Fibroblast of lung (primary cell): ENCODE data around the gene CEP128. TPM values are rescaled to one million over a fixed set of nuclear protein-coding genes. Genes with fewer than 3 reads are reported as not detected.
"Not testable (repeated sequence)": the region's sequence is repeated elsewhere in the genome, so short reads cannot be mapped to it uniquely, and the experiment has no call there.

ENCODE experiments used
- DNase-seq, 2 donors: peaks; one replicate each; pipeline versions ENCODE4 v3.0.0 to v3.0.0-alpha.2; 2010; ENCODE audit warnings: low read depth in 2 of 2
- H2AFZ ChIP-seq: 2 replicates; pipeline ENCODE4 v1.5.1; 2012; ENCODE audit warnings: low read length, control low read depth, inconsistent platforms
- H3K27ac ChIP-seq: 2 replicates; pipeline ENCODE4 v1.5.1; 2011; ENCODE audit warnings: low read length, control low read depth; ENCODE audit not compliant: insufficient read depth
- H3K27me3 ChIP-seq: 2 replicates; pipeline ENCODE4 v1.5.1; 2011; ENCODE audit warnings: mild to moderate bottlenecking, low read length; ENCODE audit not compliant: control insufficient read depth, insufficient read depth
- H3K36me3 ChIP-seq: 2 replicates; pipeline ENCODE4 v1.5.1; 2011; ENCODE audit warnings: low read length; ENCODE audit not compliant: control insufficient read depth, insufficient read depth
- H3K4me1 ChIP-seq: 2 replicates; pipeline ENCODE4 v1.5.1; 2011; ENCODE audit warnings: low read length; ENCODE audit not compliant: control insufficient read depth, insufficient read depth; ENCODE audit errors: extremely low read depth
- H3K4me2 ChIP-seq: 2 replicates; pipeline ENCODE4 v1.5.1; 2011; ENCODE audit warnings: low read length, control low read depth; ENCODE audit not compliant: insufficient read depth; ENCODE audit errors: extremely low read depth
- H3K4me3 ChIP-seq, 4 experiments: fragments of 200-600 bp in 1 of 4; sonication (generic) in 1 of 4; replicated peaks in 1 of 4; 2 replicates each; pipeline ENCODE4 v1.5.1; 2011 to 2016; ENCODE audit warnings: low read length in 4 of 4, low read depth in 3 of 4, mild to moderate bottlenecking in 3 of 4, control low read depth in 2 of 4, inconsistent platforms in 1 of 4, mixed read lengths in 1 of 4; ENCODE audit not compliant: insufficient read depth in 1 of 4; ENCODE audit errors: control extremely low read depth in 1 of 4
- H3K79me2 ChIP-seq: 2 replicates; pipeline ENCODE4 v1.5.1; 2012; ENCODE audit warnings: mild to moderate bottlenecking, low read length, inconsistent platforms; ENCODE audit not compliant: control insufficient read depth, insufficient read depth
- H3K9ac ChIP-seq: 2 replicates; pipeline ENCODE4 v1.5.1; 2011; ENCODE audit warnings: mild to moderate bottlenecking, low read length, control low read depth; ENCODE audit not compliant: insufficient read depth
- H3K9me3 ChIP-seq: 2 replicates; pipeline ENCODE4 v1.5.1; 2012; ENCODE audit warnings: low read depth, low read length; ENCODE audit not compliant: control insufficient read depth, insufficient read depth
- H4K20me1 ChIP-seq: 2 replicates; pipeline ENCODE4 v1.5.1; 2011; ENCODE audit warnings: low read length; ENCODE audit not compliant: control insufficient read depth, insufficient read depth; ENCODE audit errors: extremely low read depth
- EZH2 ChIP-seq: IDR thresholded peaks from 2 replicates; pipeline ENCODE4 v1.5.1; 2012; ENCODE audit warnings: low read length, control low read depth, mild to moderate bottlenecking; ENCODE audit errors: missing control alignments
- polyA plus RNA-seq, 2 donors: library from polyadenylated mRNA; depleted of rRNA in 1 of 2; stranded (reverse) in 1 of 2; unstranded in 1 of 2; fragments of >200 nt; gene quantifications; 2 replicates each; pipeline ENCODE4 v1.2.1, GENCODE V29; 2011 to 2012; ENCODE audit warnings: missing spikeins in 1 of 2
- total RNA-seq: library from RNA; depleted of rRNA; stranded (reverse); fragments of >200 nt; gene quantifications from 2 replicates; pipeline ENCODE4 v1.2.1, GENCODE V29; 2014
- TF ChIP-seq, protein P1 (sequence below), 2 donors: IDR thresholded peaks in 1 of 2; conservative IDR thresholded peaks in 1 of 2; 1 replicate in 1 of 2; 2 replicates in 1 of 2; pipeline ENCODE4 v1.5.1; 2011 to 2012; ENCODE audit warnings: low read length in 2 of 2, control low read depth in 1 of 2, inconsistent platforms in 1 of 2, low read depth in 1 of 2, mild to moderate bottlenecking in 1 of 2

Gene CEP128
- total and polyA plus RNA-seq, 2 donors (not counting 1 experiment from before 2014, with no cell fraction given) = 1.3 to 7.8 TPM

DNA sequence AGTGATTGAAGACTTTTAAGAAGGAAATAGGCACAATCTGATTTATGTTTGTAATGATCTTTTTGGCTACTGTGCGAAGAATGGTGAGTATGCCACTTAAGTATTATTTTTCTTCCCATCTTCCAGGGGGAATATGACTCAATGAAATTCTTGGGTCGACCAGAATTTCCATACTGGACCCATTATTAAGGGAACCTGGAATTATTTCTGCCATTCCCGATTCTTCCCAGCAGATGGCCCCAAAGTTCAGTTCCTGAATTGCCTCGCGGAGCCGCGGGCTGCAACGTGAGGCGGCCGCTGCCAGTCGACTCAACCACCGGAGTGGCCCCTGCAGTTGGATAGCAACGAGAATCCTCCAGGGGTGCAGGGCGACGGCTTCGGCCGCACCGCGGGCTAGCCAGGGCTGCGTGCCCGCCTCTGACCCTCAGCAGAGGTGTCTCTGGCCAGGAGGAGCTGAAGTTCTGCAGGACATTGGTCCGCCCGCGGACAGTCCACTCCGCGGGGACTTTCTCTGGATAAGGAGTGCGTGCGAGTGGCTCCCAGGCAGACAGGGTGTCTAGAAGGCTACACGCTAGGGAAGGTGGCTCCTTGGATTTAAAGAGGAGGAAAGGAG is 13.3 kb upstream of the CEP128 start:
- H3K27me3 ChIP-seq = peaks cover 22% of the 10 kb centered on the region
- H3K36me3 ChIP-seq = no peaks in the 10 kb centered on the region
- H4K20me1 ChIP-seq = no peaks in the 10 kb centered on the region
- DNase-seq = peak; percentile 74
- H3K9me3 ChIP-seq = no peaks in the 10 kb centered on the region
- H3K4me2 ChIP-seq = peak overlapping the region; percentile 100
- TF ChIP-seq, protein P1, sequence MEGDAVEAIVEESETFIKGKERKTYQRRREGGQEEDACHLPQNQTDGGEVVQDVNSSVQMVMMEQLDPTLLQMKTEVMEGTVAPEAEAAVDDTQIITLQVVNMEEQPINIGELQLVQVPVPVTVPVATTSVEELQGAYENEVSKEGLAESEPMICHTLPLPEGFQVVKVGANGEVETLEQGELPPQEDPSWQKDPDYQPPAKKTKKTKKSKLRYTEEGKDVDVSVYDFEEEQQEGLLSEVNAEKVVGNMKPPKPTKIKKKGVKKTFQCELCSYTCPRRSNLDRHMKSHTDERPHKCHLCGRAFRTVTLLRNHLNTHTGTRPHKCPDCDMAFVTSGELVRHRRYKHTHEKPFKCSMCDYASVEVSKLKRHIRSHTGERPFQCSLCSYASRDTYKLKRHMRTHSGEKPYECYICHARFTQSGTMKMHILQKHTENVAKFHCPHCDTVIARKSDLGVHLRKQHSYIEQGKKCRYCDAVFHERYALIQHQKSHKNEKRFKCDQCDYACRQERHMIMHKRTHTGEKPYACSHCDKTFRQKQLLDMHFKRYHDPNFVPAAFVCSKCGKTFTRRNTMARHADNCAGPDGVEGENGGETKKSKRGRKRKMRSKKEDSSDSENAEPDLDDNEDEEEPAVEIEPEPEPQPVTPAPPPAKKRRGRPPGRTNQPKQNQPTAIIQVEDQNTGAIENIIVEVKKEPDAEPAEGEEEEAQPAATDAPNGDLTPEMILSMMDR (conservative IDR thresholded peaks at IDR 0.05 in 1 of 2, IDR thresholded peaks at IDR 0.05 in 1 of 2; ENCODE audit: low read depth in 1 of 2, low read length in 2 of 2) = peak; percentile 74 to 78
- peak; percentile 2 for TF ChIP-seq EZH2
- H3K27ac ChIP-seq = no peak overlapping the region
- no peaks in the 10 kb centered on the region for H3K4me1 ChIP-seq
- peak overlapping the region; percentile 52 to 66 (median 56) for H3K4me3 ChIP-seq
- H3K79me2 ChIP-seq = no peaks in the 10 kb centered on the region
- peak overlapping the region; percentile 88 for H2AFZ ChIP-seq
- H3K9ac ChIP-seq = peak overlapping the region; percentile 38

DNA sequence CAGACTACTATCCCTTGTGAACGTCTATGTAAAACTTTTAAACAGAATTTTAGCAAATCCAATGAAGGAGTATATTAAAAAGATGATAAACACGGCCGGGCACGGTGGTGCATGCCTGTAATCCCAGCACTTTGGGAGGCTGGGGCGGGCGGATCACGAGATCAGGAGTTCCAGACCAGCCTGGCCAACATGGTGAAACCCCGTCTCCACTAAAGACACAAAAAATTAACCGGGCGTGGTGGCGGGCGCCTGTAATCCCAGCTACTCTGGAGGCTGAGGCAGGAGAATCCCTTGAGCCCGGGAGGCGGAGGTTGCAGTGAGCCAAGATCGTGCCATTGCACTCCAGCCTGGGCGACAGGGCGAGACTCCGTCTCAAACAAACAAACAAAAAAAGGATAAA is 11.7 kb upstream of the CEP128 start:
- not testable (repeated sequence) for H3K79me2 ChIP-seq, H3K9me3 ChIP-seq, H3K4me3 ChIP-seq, H3K36me3 ChIP-seq, H4K20me1 ChIP-seq, H3K4me1 ChIP-seq, DNase-seq, H2AFZ ChIP-seq, H3K27ac ChIP-seq, H3K9ac ChIP-seq, H3K4me2 ChIP-seq
- peaks cover 17% of the 10 kb centered on the region for H3K27me3 ChIP-seq

DNA sequence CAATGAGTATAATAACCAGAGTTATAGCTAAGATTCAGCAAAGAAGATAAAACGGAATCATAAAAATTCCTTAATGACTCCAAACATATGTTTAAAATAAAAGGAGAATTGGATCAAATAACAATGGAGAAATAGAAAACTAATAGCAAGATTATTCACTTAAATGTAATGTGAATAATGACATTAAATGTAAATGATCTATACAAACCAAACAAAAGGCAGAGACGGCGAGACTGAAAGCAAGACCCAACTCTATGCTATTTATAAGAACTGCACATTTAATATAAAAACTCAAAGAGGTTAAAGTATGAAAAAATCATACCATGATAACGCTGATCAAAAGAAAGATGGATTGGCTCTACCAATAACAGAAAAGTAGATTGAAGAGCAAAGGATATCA is 10.0 kb upstream of the CEP128 start:
- H3K9me3 ChIP-seq = no peaks in the 10 kb centered on the region
- H3K4me1 ChIP-seq = no peaks in the 10 kb centered on the region
- H3K27me3 ChIP-seq = peaks cover 7% of the 10 kb centered on the region
- H4K20me1 ChIP-seq = no peaks in the 10 kb centered on the region
- no peaks in the 10 kb centered on the region for H3K79me2 ChIP-seq
- H3K36me3 ChIP-seq = no peaks in the 10 kb centered on the region
- DNase-seq = no peak
- no peak overlapping the region for H3K27ac ChIP-seq
- H3K4me3 ChIP-seq = no peak overlapping the region
- H3K9ac ChIP-seq = no peak overlapping the region
- no peak overlapping the region for H3K4me2 ChIP-seq
- no peak overlapping the region for H2AFZ ChIP-seq
- TF ChIP-seq, protein P1 (conservative IDR thresholded peaks at IDR 0.05 in 1 of 2, IDR thresholded peaks at IDR 0.05 in 1 of 2; ENCODE audit: low read depth in 1 of 2, low read length in 2 of 2) = no peak
- TF ChIP-seq EZH2 = no peak
